Mesothelial cell of epicardium (in vitro differentiated cells): ENCODE measurements around the gene ANGPTL4. TPM values are rescaled to one million over a fixed set of nuclear protein-coding genes. Genes with fewer than 3 reads are reported as not detected.
A peak's percentile ranks its signal among the peaks of the same experiment; 100 is the strongest.

Source experiments
- DNase-seq, 2 experiments: peaks; one replicate each; pipeline ENCODE4 v3.0.0; 2021; ENCODE audit warnings: low spot score in 2 of 2; ENCODE audit not compliant: unreplicated experiment in 2 of 2
- H3K27ac Mint-ChIP-seq: 2 replicates; pipeline ENCODE4 v1.8.0; 2021; ENCODE audit warnings: mixed read lengths
- H3K27me3 Mint-ChIP-seq: 2 replicates; pipeline ENCODE4 v1.8.0; 2021; ENCODE audit warnings: low read depth, mixed read lengths
- H3K36me3 Mint-ChIP-seq: 2 replicates; pipeline ENCODE4 v1.8.0; 2021; ENCODE audit warnings: mixed read lengths
- H3K4me1 Mint-ChIP-seq: 2 replicates; pipeline ENCODE4 v1.8.0; 2021; ENCODE audit warnings: mixed read lengths
- H3K4me3 Mint-ChIP-seq: 2 replicates; pipeline ENCODE4 v1.8.0; 2021; ENCODE audit warnings: mild to moderate bottlenecking, moderate library complexity, mixed read lengths
- H3K9me3 Mint-ChIP-seq: 2 replicates; pipeline ENCODE4 v1.8.0; 2021; ENCODE audit warnings: mixed read lengths
- CTCF ChIP-seq: fragments of 200-600 bp; sonication (generic); IDR thresholded peaks from one replicate; pipeline ENCODE4 v1.5.0; 2021; ENCODE audit warnings: antibody characterized with exemption; ENCODE audit not compliant: unreplicated experiment
- total RNA-seq: library from RNA; stranded (reverse); gene quantifications from 3 replicates; pipeline ENCODE4 v1.2.1, GENCODE V29; 2021

The ANGPTL4 gene
- total RNA-seq, 1 donor from 2014 or later = 3.7 TPM

- H3K36me3 Mint-ChIP-seq = peaks cover 8% of the 10 kb centered on the region
- no peak for DNase-seq
- H3K4me3 Mint-ChIP-seq = peak overlapping the region; percentile 65
- TF ChIP-seq CTCF = no peak
- no peaks in the 10 kb centered on the region for H3K9me3 Mint-ChIP-seq
- no peaks in the 10 kb centered on the region for H3K27me3 Mint-ChIP-seq
- H3K27ac Mint-ChIP-seq = peak overlapping the region; percentile 72
- H3K4me1 Mint-ChIP-seq = peaks cover 17% of the 10 kb centered on the region
Observed at GRCh38 chr19:8391198-8392016, 27.5 kb downstream of the ANGPTL4 start.

DNA sequence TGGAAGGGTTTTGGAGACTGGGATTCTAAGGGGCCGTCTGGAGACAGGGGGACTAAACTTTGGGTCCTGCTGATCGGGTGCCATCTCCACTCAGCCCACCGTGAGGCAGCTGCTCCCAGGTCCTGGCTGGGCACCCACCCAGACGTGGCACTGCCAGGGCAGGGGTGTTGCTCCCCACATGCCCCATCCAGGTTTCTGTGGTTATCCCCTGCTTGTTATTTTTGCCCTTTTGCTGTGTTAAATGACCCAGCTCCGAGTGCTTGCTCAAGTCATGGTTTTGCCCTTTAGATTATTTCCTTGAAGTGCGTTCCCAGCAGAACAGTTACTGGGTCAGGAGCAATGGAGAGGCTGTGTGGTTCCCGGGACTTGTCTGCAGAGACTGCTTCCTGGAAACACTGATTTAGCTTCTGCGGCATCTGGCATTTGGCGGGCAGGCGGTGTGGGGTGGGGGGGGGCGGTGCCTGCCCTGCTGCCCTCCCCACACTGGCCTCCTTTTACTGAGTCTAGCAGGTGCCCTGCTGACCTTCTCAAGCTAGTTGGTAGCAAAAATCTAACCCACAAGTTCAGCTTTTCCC is 28.1 kb downstream of the ANGPTL4 start:
- no peak for DNase-seq
- Mint-ChIP-seq H3K27ac (no peak overlapping the region), H3K4me3 (no peak overlapping the region), H3K4me1 (peaks cover 22% of the 10 kb centered on the region), H3K36me3 (peaks cover 4% of the 10 kb centered on the region), H3K9me3 (no peaks in the 10 kb centered on the region), H3K27me3 (no peaks in the 10 kb centered on the region)
- no peak for TF ChIP-seq CTCF

DNA sequence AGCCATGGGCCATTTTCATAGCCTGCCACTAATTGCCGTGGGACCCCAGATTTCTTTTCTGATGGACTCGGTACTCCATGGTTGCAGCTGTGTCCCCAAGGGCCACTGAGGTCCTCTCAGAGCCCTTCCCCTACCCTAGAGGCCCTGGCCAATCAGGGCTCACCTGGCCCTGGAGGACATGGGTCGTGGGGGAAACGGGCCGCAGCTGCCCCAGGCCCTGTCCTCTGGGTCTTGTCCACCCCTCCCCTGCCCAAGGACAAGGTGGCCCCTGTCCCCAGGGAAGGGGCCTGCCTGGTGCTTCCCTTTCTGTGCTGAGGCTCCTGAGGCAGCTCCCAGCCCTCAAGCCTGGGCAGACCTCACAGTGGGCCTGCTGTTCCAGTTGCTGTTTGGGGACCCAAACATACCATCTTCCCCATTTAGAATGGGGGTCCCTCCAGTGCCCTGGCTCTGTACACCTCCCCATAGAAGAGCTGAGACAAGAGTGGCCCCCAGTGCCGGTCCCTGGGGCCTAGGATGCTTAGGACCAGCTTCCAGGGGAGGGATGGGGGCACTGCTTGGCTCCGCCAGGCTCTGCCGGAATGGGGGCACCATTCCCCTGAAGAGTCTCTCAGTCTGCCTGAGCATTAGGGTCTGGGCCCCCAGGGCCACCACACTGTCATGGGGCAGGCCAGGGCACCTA is 29.4 kb downstream of the ANGPTL4 start:
- no peak for TF ChIP-seq CTCF
- Mint-ChIP-seq H3K36me3 (no peaks in the 10 kb centered on the region), H3K4me3 (no peak overlapping the region), H3K27ac (no peak overlapping the region), H3K27me3 (no peaks in the 10 kb centered on the region), H3K9me3 (no peaks in the 10 kb centered on the region), H3K4me1 (peaks cover 32% of the 10 kb centered on the region)
- no peak for DNase-seq

- no peak for TF ChIP-seq CTCF
- no peaks in the 10 kb centered on the region for H3K27me3 Mint-ChIP-seq
- H3K4me1 Mint-ChIP-seq = peaks cover 35% of the 10 kb centered on the region
- no peak overlapping the region for H3K27ac Mint-ChIP-seq
- H3K4me3 Mint-ChIP-seq = no peak overlapping the region
- no peaks in the 10 kb centered on the region for H3K36me3 Mint-ChIP-seq
- DNase-seq = no peak
- H3K9me3 Mint-ChIP-seq = no peaks in the 10 kb centered on the region
Observed at GRCh38 chr19:8393871-8394250, 29.9 kb downstream of the ANGPTL4 start.

DNA sequence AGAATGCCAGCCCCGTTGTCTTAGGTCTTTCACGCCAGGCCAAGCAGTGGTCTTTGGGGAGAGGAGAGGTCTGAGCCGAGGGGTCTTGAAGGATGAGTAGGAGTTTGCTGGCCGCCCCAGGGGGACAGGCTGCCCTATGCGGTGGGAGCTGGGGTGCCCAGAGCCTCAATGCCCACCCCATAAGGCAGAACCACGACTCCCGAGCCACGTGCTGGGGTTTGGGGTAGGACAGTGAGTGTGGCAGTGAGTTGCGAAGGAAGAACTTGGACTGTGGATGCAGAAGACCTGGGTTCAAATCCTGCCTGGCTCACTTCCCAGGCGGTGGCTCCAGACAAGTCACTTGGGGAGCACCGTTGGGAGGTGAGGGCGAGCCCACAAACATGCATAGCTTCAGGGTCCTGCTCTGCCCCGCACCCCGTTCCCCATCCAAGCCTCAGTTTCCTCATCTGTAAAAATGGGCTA is 31.7 kb downstream of the ANGPTL4 start:
- DNase-seq = no peak
- H3K27me3 Mint-ChIP-seq = no peaks in the 10 kb centered on the region
- no peak overlapping the region for H3K4me3 Mint-ChIP-seq
- H3K4me1 Mint-ChIP-seq = peaks cover 33% of the 10 kb centered on the region
- H3K9me3 Mint-ChIP-seq = no peaks in the 10 kb centered on the region
- TF ChIP-seq CTCF = no peak
- H3K27ac Mint-ChIP-seq = no peak overlapping the region
- peaks cover 8% of the 10 kb centered on the region for H3K36me3 Mint-ChIP-seq
